Right lung (tissue), 10 donors: ENCODE measurements around the gene HYAL4. TPM values are rescaled to one million over a fixed set of nuclear protein-coding genes. Genes with fewer than 3 reads are reported as not detected.
"Not testable (repeated sequence)": the region's sequence is repeated elsewhere in the genome, so short reads cannot be mapped to it uniquely, and the experiment has no call there.

ENCODE experiments used
- DNase-seq, 2 donors: peaks; one replicate each; pipeline ENCODE4 v3.0.0-alpha.2; 2013
- long read RNA-seq, 8 donors: transcript quantifications; one replicate each; lab custom pipeline, GENCODE V29; 2026
- polyA plus RNA-seq, 5 donors: library from polyadenylated mRNA; unstranded; fragments of 120-200 nt; gene quantifications; one replicate each; pipeline versions ENCODE4 v1.2.1 to v1.2.3, GENCODE V29; 2013; ENCODE audit warnings: inconsistent platforms in 1 of 5, low replicate concordance in 1 of 5; ENCODE audit not compliant: insufficient read length in 5 of 5, insufficient read depth in 1 of 5

HYAL4 gene
- polyA plus RNA-seq = under 1 TPM in 3 of 5 donors, not detected in 2; 0.04 to 0.93 (median 0.05) TPM
- long read RNA-seq, donor 1 = 0 reads
- long read RNA-seq, donor 2 = 0 reads
- long read RNA-seq, donor 3 = 0 reads
- long read RNA-seq, donor 4 = 0 reads
- long read RNA-seq, donor 5 = 0 reads
- long read RNA-seq, donor 6 = 0 reads
- long read RNA-seq, donor 7 = 0 reads
- long read RNA-seq, donor 8 = 0 reads

DNA sequence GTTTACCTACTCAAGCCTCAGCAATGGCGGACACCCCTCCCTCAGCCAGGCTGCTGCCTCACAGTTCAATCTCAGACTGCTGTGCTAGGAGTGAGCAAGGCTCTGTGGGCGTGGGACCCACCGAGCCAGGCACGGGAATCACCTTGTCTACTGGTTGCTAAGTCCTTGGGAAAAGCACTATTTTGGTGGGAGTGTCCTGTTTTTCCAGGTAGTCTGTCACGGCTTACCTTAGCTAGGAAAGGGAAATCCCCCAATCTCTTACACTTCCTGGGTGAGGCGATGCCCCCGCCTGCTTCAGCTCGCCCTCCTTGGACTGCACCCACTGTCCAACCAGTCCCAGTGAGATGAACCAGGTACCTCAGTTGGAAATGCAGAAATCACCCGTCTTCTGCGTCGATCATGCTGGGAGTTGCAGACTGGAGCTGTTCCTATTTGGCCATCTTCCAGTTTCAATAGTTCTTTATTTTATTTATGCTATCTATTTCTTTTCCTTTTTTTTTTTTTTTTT lies at the start of gene HYAL4:
Gene HYAL4 (plus strand): TSS at position 458 of the 508 bp plus-strand sequence. CDS start 23,105 bp downstream, outside the sequence.
- no peak for DNase-seq

DNA sequence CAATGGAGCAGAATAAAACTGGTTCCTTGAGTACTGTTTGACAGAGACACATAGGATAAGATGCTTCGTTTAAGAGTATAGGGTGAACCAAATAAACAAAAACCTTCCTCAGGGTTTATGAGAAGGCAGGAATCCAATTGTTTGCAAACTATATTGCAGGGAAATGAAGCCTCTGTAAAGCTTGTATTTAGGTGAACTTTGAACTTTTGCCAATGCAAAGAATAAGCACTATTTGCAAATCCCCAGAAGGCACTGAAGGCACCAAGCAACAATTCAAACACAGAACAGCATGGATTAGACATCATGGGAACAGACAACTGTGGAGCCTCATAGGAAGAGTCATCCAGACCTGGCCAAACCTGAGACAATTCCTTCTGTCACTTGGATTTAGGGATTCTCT lies 49.1 kb upstream of the HYAL4 start:
- DNase-seq = no peak

- no peak for DNase-seq
Measured at GRCh38 chr7:123796568-123796967, 48.4 kb upstream of the HYAL4 start.

DNA sequence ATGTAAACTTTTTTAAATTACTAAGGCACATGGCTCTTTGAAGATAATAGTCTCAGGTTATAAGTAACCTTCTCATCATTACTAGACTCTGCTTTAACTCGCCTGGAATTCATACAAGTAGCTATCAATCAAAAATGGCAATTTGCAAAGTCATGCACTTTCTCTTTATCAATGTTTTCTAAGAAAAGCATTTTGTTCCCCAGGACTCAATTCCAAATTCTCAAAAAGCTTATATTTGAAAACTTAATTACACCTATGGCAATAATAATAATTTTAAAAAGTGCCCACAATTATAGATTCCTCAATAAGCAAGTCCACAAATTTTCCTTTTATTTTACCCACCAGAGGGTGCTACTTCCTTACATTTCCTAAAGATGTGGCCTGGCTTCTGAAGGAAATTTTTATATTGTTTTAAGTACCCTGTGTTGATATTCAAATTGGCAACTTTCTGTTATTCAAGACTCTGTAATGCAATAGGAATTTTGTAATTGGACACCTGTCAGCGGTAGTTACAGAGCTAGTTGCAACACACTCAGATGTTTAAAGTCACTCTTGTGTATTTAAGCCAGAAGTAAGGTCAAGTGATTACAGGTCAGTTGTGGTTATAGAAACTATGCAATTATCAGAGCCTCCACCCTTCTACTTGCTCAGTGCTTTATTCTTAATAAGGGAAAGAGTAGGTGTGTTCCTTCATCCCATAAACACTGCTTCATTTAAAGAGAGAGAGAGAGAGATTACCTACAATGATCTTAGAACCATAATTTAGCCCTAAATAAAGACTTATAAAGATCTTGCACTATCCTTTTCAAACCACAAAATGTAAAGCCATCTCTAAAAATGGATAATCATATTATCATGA lies 47.1 kb upstream of the HYAL4 start:
- peak; percentile 52 to 60 for DNase-seq

DNA sequence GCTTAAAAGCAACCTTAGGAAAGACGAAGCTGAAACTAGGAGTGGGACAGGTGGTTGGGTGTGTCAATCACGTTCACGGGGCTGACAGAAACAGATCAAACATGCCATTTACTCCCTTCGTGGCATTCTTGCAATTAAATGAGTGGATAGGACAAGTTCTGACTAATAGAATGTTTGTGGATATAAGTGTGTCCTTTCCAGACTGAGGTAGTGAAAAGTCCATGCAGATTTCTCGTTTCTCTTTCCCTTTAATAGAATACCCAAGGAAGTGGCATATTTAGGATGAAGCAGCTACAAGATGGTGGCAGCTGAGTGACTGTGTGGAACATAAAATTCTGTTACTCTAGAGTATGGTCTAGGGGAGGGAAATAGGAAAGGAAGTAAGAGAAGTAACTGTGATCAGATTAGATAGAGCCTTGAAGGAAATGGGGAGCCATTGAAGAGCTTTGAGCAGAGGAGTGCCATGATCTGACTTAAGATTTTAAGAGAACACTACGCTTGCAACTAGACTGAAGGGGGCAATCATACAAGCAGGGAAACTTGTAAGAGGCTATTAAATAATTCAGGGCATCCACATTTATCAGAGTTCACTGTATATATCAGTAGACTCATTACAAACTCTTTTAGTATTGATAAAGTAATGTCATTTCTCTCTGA lies 46.3 kb upstream of the HYAL4 start:
- no peak for DNase-seq

DNA sequence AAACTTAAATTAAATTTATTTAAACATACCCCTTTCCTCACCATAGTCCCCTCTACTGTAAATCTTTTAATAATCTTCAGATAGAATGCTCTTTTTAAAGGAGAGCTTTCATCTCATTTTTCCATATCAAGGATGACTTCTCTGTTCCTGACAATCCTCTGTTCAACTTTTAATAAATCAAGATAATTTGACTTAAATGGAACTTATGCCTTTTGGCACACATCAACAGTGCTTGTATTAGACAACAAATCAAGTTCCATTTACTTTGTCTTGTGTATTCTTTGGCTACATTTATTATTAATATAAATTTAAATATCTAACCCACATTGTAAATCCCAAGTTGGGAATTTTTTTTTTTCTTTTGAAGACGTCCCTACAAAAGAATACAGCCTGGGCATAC lies 42.7 kb upstream of the HYAL4 start:
- no peak for DNase-seq

DNA sequence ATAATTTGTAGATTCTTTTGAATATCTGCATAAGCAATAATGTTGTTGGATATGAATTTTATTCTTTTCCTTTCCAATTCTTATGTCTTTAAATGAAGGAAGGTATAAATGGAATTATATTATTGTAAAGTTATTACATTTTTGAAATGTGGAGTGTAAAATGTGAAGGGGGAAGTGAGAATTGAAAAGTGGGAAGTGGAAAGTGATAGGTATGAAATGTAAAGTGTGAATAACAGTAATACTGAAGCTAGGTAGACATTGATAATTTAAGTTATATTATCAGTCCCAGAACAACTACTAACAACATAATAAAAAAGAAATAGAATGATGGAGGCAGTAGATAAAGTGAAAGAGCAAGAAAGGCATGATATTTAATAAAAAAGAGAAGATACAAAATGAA lies 39.7 kb upstream of the HYAL4 start:
- no peak for DNase-seq

GRCh38 chr7:123809471-123809870 lies 35.5 kb upstream of the HYAL4 start:
- no peak for DNase-seq

DNA sequence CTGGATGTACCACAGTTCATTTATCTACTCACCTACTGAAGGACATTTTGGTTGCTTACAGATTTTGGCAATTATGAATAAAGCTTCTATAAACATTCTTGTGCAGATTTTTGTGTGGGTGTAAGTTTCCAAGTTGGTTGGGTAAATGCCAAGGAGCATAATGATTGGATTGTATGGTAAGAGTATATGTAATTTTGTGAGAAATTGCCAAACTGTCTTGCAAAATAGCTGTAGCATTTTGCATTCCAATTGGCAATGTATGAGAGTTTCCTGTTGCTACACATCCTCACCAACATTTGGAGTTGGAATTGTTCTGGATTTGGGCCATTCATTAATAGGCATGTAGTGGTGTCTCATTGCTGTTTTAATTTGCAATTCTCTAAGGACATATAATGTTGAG lies 33.9 kb upstream of the HYAL4 start:
- DNase-seq = no peak

DNA sequence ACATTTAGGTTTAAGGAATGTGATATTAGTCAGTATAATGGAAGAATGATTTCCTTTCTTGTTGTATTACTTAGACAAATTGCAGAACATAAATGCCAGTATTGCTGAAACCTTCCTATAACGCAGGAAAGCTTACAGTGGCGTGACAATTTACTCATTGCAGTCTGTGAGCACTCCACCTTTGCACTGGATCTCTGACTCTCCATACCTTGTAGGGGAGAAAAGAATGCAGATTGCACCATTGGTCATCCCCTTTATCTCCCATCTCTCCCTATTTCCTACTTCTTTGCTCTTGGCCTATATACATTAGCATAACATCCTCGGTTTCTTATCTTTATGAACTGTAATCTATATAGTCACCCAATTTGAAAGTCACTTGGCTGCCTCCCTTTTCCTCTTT lies 28.1 kb upstream of the HYAL4 start:
- DNase-seq = no peak

DNA sequence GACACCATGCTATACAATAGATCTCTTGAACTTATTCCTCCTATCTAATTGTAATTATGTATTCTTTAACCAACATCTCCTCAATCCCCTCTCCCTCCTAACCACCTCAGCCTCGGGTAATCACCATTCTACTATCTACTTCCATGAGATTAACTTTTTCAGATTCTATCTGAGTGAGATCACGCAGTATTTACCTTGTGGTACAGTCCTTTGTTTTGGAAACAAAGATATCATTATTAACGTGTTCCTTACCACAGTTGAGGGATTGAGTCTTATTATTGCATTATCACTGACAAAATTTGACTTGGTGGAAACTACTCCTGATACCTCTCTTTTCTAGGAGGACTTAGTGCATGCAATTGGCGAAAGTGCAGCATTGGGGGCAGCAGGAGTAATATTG lies 26.0 kb upstream of the HYAL4 start:
- DNase-seq = no peak

GRCh38 chr7:123819795-123820194 lies 25.2 kb upstream of the HYAL4 start:
- DNase-seq = not testable (repeated sequence)

DNA sequence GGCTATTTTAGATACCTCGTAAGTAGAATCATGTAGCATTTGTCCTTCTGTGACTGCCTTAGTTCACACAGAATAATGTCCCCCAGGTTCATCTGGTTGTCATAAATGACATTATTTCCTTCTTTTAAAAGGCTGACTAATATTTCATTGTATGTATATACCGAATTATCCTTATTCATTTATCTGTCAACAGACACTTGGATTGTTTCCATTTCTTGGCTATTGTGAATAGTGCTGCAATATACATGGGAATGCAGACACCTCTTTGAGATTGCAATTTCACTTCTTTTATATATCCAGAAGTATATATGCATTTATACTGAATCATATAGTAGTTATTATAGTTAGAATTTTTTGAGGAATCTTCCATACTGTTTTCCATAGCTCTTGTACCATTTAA lies 24.1 kb upstream of the HYAL4 start:
- DNase-seq = no peak

DNA sequence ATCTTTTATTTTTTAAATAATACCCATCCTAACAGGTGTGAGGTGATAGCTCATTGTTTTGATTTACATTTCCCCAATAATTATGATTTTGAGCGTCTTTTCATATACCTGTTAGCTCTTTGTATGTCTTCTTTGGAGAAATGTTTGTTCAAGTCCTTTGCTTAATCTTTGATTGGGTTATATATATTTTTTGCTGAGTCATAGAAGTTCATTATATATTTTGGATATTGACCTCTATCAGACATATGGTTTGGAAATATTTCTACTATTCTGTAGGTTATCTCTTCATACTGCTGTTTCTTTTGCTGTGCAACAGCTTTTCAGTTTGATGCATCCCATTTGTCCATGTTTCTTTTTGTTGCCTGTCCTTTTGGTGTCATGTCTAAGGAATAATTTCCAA lies 23.6 kb upstream of the HYAL4 start:
- DNase-seq = no peak

DNA sequence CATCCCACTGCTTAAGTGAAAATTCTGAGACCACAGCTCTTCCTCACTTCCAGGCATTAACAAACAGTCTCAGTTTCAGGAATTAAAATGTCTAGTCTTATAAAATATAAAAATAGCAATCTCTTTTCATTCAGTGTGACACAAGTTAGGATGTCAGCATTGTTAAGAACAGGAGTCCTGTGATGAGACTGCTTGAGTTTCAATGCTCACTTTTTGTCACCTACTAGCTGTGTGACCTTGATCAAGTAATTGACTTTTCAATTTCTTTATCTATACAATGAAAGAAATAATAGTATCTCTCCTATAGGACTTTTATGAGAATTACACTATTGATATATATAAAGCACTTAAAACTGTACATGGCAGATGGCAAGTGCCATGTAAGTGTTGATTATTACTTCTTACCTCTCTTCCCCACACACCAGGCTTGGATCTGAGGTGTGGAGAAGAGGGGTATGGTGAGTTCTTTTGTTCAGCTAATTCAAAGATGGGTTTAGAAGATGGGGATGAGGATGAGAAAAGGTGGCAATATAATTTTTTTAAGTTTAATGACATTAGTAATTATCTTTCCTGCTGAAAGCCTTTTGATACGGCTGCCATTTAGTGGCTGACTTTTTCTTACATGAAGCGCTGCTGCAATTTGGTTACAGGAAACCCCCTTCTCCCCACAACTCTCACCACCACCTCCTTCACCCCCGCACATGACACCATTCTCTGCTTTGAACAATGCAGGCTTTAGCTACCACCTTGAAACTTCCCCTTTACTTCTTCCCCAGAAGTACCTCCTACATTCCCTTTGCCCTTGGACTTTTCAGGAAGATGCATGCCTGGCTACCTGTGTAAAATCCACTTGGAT lies 20.8 kb upstream of the HYAL4 start:
- no peak for DNase-seq

DNA sequence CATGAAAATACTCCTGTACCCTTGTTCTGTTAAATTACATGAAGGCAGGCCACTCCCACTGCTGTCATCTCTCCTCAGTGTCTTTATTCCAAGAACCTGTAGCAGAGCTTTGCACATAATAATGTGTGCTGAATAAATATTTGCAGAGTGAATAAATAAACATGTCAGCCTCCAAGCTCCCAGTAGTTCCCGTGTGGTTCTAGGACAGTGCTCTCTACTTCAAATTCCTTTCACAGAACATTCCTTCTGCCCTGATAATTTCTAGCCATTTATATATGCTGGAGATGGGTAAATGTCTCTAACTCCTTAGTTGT lies 20.3 kb upstream of the HYAL4 start:
- no peak for DNase-seq

GRCh38 chr7:123828805-123829204 lies 16.2 kb upstream of the HYAL4 start:
- no peak for DNase-seq

DNA sequence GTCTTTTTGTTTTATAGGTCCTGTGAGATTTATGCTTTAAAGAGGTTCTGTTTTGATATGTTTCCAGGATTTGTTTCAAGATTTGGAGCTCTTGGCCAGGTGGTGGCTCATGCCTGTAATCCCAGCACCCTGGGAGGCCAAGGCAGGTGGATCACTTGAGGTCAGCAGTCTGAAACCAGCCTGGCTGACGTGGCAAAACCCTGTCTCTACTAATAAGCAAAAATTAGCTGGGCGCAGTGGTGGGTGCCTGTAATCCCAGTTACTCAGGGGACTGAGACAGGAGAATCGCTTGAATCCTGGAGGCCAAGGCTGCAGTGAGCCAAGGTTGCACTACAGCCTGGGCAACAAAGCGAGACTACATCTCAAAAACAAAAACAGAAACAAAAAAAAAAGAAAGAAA lies 8.3 kb upstream of the HYAL4 start:
- DNase-seq = no peak

DNA sequence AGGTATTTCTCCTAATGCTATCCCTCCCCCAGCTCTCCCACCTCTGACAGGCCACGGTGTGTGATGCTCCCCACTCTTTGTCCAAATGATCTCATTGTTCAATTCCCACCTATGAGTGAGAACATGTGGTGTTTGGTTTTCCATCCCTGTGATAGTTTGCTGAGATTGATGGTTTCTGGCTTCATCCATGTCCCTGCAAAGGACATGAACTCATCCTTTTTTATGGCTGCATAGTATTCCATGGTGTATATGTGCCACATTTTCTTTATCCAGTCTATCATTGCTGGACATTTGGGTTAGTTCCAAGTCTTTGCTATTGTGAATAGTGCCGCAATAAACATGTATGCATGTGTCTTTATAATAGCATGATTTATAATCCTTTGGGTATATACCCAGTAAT lies 5.9 kb upstream of the HYAL4 start:
- not testable (repeated sequence) for DNase-seq

DNA sequence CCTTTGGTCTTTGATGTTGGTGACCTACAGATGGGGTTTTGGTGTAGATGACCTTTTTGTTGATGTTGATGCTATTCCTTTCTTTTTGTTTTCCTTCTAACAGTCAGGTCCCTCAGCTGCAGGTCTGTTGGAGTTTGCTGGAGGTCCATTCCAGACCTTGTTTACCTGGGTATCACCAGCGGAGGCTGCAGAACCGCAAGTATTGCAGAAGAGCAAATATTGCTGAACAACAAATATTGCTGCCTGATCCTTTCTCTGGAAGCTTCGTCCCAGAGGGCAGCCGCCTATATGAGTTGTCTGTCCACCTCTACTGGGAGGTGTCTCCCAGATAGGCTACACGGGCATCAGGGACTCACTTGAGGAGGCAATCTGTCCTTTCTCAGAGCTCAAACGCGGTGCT lies 827 bp upstream of the HYAL4 start:
- DNase-seq = not testable (repeated sequence)

GRCh38 chr7:123845823-123846216 lies 851 bp downstream of the HYAL4 start:
- DNase-seq = no peak
